ENCODE data around the gene SYNE1. TPM values are rescaled to one million over a fixed set of nuclear protein-coding genes. Genes with fewer than 3 reads are reported as not detected.
"Not testable (repeated sequence)": the region's sequence is repeated elsewhere in the genome, so short reads cannot be mapped to it uniquely, and the experiment has no call there.

SYNE1 gene
- total RNA-seq, 2 experiments from 2014 or later = 133 to 140 TPM

DNA sequence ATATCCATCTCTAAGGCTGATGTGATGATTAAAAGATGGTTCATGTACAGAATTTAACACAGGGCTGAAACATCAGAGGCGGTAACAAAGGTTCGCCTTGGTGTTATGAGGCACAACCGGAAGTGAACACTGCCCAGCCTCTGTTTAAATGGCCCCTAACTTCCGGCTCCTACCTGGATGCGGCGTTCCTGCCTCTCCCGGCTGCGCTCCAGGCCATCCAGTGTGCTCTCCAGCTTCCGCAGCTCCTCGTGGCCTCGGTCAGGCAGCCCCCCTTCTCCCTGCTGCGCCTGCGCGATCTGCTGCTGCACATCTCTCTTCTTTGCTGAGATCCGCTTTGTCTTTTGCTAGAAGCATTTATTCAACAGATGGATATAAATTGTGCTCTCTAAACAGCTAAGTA lies 195.3 kb downstream of the SYNE1 start:
- no peak for ATAC-seq (ENCODE audit: low read depth)
- Mint-ChIP-seq H3K4me1 (no peaks in the 10 kb centered on the region), H3K4me3 (no peak overlapping the region), H3K9me3 (no peaks in the 10 kb centered on the region), H3K36me3 (no peaks in the 10 kb centered on the region), H3K27me3 (peaks cover 4% of the 10 kb centered on the region), H3K27ac (no peak overlapping the region)
- POLR2A ChIA-PET = no interaction called here
- DNase-seq = no peak

GRCh38 chr6:152435816-152436215 lies 201.3 kb downstream of the SYNE1 start:
- H3K27ac Mint-ChIP-seq = no peak overlapping the region
- H3K4me1 Mint-ChIP-seq = no peaks in the 10 kb centered on the region
- ATAC-seq (ENCODE audit: low read depth) (no peak), DNase-seq (no peak)
- H3K9me3 Mint-ChIP-seq = no peaks in the 10 kb centered on the region
- POLR2A ChIA-PET = no interaction called here
- peaks cover 4% of the 10 kb centered on the region for H3K27me3 Mint-ChIP-seq
- H3K4me3 Mint-ChIP-seq = no peak overlapping the region
- no peaks in the 10 kb centered on the region for H3K36me3 Mint-ChIP-seq

GRCh38 chr6:152432758-152433157 lies 204.4 kb downstream of the SYNE1 start:
- Mint-ChIP-seq H3K9me3 (no peaks in the 10 kb centered on the region), H3K27me3 (peaks cover 4% of the 10 kb centered on the region), H3K27ac (no peak overlapping the region), H3K4me1 (no peaks in the 10 kb centered on the region), H3K4me3 (no peak overlapping the region), H3K36me3 (no peaks in the 10 kb centered on the region)
- no peak for DNase-seq
- ATAC-seq (ENCODE audit: low read depth) = no peak
- POLR2A ChIA-PET = no interaction called here

- Mint-ChIP-seq H3K27me3 (peaks cover 10% of the 10 kb centered on the region), H3K27ac (no peak overlapping the region), H3K36me3 (no peaks in the 10 kb centered on the region), H3K4me1 (no peaks in the 10 kb centered on the region), H3K4me3 (no peak overlapping the region), H3K9me3 (no peaks in the 10 kb centered on the region)
- no peak for DNase-seq
- ATAC-seq (ENCODE audit: low read depth) = no peak
- POLR2A ChIA-PET = no interaction called here
These were observed 209.0 kb downstream of the SYNE1 start for GRCh38 chr6:152428126-152428525.

- H3K27me3 Mint-ChIP-seq = peaks cover 10% of the 10 kb centered on the region
- H3K4me3 Mint-ChIP-seq = no peak overlapping the region
- no peak overlapping the region for H3K27ac Mint-ChIP-seq
- DNase-seq = no peak
- H3K4me1 Mint-ChIP-seq = no peaks in the 10 kb centered on the region
- POLR2A ChIA-PET = no interaction called here
- no peaks in the 10 kb centered on the region for H3K9me3 Mint-ChIP-seq
- ATAC-seq (ENCODE audit: low read depth) = no peak
- no peaks in the 10 kb centered on the region for H3K36me3 Mint-ChIP-seq
These were observed 210.9 kb downstream of the SYNE1 start for GRCh38 chr6:152426276-152426675.

GRCh38 chr6:152423216-152424103 lies 213.7 kb downstream of the SYNE1 start:
- POLR2A ChIA-PET = no interaction called here
- Mint-ChIP-seq H3K27me3 (peaks cover 8% of the 10 kb centered on the region), H3K4me3 (no peak overlapping the region)

DNA sequence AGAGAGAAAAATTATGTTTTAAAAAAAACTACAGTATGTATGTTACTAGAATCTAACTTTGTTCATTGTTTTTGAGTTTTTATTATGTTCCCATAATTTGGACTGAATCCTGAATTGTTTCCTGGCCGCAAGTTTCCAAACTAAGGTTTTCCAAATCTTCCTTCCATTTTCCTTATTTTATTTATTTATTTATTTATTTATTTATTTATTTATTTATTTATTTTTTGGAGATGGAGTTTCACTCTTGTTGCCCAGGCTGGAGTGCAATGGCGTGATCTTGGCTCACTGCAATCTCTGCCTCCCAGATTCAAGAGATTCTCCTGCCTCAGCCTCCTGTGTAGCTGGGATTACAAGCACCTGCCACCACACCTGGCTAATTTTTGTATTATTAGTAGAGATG lies 215.7 kb downstream of the SYNE1 start:
- H3K27me3 Mint-ChIP-seq; H3K4me3 Mint-ChIP-seq; H3K36me3 Mint-ChIP-seq; DNase-seq; H3K9me3 Mint-ChIP-seq; ATAC-seq (ENCODE audit: low read depth); H3K27ac Mint-ChIP-seq; H3K4me1 Mint-ChIP-seq; POLR2A ChIA-PET: not testable (repeated sequence)

More at GRCh38 chr6:152423216-152424103, 213.7 kb downstream of the SYNE1 start:
- no peaks in the 10 kb centered on the region for H3K4me1 Mint-ChIP-seq
- no peaks in the 10 kb centered on the region for H3K36me3 Mint-ChIP-seq
- no peaks in the 10 kb centered on the region for H3K9me3 Mint-ChIP-seq
- no peak overlapping the region for H3K27ac Mint-ChIP-seq
- no peak for ATAC-seq (ENCODE audit: low read depth)
- no peak for DNase-seq

DNA sequence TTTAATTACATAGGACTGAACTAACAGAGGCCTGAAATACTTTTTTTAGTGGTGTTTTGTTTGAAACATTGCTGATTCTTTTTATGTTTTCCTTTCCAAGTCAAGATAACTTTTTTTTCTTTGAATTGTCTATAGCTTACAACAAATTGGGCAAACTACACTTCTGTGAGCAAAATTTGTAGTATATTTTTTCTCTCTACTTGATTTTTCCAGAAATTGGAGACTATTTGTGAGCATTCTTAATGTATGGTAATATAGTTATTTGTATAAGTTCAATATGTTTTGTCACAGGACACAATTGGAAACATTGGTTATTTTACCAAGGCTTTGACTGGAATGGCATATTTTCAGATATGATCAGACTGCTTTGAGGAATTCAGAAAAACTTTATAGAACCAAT lies 216.5 kb downstream of the SYNE1 start:
- Mint-ChIP-seq H3K36me3 (no peaks in the 10 kb centered on the region), H3K4me3 (no peak overlapping the region), H3K27ac (no peak overlapping the region), H3K4me1 (no peaks in the 10 kb centered on the region), H3K27me3 (peaks cover 3% of the 10 kb centered on the region), H3K9me3 (no peaks in the 10 kb centered on the region)
- POLR2A ChIA-PET = no interaction called here
- ATAC-seq (ENCODE audit: low read depth) = no peak
- no peak for DNase-seq

DNA sequence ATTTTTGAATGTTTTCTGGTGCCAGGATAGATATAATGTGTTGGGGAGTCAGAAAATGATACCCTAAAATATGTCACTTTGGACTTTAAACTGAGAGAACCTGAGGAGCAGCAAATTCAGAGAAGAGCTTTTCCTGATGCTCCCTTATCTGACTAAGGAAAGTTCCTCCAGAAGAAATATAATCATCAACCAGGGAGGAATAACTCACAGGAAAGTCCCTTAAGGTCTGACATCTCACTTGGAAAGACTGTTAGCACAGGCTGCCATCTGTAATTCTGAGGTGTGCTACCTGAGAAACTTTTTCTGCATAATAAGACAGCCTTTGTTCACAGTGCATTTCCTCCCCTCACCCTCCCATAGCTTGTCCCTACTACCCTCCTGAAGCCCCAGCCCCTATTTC lies 218.6 kb downstream of the SYNE1 start:
- H3K27me3 Mint-ChIP-seq = peaks cover 3% of the 10 kb centered on the region
- no peaks in the 10 kb centered on the region for H3K36me3 Mint-ChIP-seq
- no peaks in the 10 kb centered on the region for H3K9me3 Mint-ChIP-seq
- no peaks in the 10 kb centered on the region for H3K4me1 Mint-ChIP-seq
- no peak overlapping the region for H3K27ac Mint-ChIP-seq
- H3K4me3 Mint-ChIP-seq = no peak overlapping the region
- POLR2A ChIA-PET = no interaction called here
- DNase-seq = no peak
- no peak for ATAC-seq (ENCODE audit: low read depth)

DNA sequence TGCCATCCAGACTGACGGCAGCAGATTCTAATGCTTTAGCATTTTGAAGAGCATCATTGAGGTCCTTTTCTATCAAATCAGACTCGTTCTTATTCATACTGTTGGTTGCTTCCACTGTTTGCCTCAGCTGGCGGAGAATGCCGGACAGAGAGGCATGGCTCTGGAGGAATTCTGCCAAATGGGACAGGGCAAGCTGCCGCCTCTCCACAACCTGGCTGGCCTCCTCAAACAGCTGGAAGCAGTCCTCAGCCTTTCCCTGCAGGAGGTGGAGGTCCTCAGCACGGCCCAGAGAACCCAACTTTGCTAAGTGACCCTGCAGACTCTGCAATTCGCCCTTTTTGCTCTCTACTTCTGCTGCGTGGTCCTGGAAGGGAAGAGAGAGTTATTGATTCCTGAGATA lies 220.5 kb downstream of the SYNE1 start:
- Mint-ChIP-seq H3K9me3 (no peaks in the 10 kb centered on the region), H3K27ac (no peak overlapping the region), H3K4me3 (no peak overlapping the region), H3K27me3 (peaks cover 3% of the 10 kb centered on the region), H3K36me3 (no peaks in the 10 kb centered on the region), H3K4me1 (no peaks in the 10 kb centered on the region)
- POLR2A ChIA-PET = no interaction called here
- no peak for DNase-seq
- ATAC-seq (ENCODE audit: low read depth) = no peak

DNA sequence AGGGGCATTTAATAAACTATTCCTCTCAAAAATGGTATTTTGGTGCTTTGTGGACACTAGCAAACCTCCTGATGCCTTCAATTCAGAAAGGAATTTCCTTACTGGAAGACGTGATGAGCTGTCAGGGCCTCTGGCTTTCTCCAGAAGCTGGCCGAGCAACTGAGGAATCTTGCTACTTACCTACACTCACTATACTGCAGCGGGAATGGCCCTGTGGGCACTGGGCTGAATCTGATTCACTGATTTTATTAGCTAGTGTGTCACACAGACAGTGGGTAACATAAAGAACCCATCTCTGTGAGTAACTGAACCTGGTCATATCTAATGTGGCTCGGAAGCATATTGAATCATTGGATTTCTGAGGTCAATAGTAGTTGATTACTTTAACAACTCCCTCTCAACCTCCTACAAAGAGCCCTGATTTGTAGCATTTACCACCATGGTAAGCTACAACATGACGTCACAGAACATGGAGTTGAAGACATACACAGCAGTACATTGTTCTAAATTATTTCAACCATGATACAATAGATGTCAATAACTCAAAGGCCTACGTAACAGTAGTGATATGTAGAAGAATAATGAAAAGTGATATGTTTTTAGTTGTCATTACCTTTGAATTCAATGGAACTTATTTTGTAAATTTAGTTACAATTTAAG lies 232.1 kb downstream of the SYNE1 start:
- Mint-ChIP-seq H3K4me3 (no peak overlapping the region), H3K27me3 (no peaks in the 10 kb centered on the region), H3K27ac (no peak overlapping the region), H3K4me1 (no peaks in the 10 kb centered on the region), H3K36me3 (no peaks in the 10 kb centered on the region), H3K9me3 (no peaks in the 10 kb centered on the region)
- ATAC-seq (ENCODE audit: low read depth) (no peak), DNase-seq (no peak)
- POLR2A ChIA-PET = no interaction called here

DNA sequence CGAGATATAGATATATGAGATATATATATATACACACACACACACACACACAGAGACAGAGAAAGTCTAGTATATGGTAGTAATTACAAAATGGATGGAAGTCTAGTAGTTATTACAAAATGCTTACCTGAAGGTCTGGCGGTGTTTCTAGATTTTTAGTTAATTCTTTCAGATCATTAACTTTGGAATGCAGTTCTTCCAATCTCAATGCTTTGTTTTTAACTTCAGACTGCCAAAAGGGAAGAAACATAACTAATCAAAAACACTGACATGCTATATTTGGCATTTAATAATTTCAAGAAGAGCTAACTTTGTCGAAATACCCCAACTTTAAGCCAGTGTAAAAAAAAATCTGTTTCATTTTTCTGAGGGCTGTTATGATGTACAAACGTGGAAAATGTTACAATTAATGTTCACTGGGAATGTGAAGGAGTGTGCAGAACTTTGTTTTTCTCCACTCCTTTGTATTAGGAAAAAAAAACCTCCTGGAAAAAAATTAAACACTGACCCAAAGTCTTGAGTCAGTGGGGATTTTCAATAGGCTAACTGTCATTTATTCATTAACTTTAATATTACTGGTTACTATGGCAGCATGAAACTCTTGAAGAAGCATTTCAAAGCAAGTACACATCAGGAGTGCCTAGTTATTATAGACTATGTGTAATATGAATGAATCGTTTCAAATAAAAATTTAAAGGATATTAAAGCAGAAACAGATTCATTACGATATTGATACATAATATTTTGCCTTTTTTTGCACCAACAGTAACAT lies 232.9 kb downstream of the SYNE1 start:
- no peaks in the 10 kb centered on the region for H3K36me3 Mint-ChIP-seq
- H3K27me3 Mint-ChIP-seq = no peaks in the 10 kb centered on the region
- POLR2A ChIA-PET = no interaction called here
- H3K27ac Mint-ChIP-seq = no peak overlapping the region
- no peak overlapping the region for H3K4me3 Mint-ChIP-seq
- ATAC-seq (ENCODE audit: low read depth) (no peak), DNase-seq (no peak)
- no peaks in the 10 kb centered on the region for H3K4me1 Mint-ChIP-seq
- peaks cover 1% of the 10 kb centered on the region for H3K9me3 Mint-ChIP-seq

- no peak overlapping the region for H3K27ac Mint-ChIP-seq
- no peak overlapping the region for H3K4me3 Mint-ChIP-seq
- no peaks in the 10 kb centered on the region for H3K27me3 Mint-ChIP-seq
- H3K9me3 Mint-ChIP-seq = peaks cover 1% of the 10 kb centered on the region
- POLR2A ChIA-PET = no interaction called here
- ATAC-seq (ENCODE audit: low read depth) = no peak
- DNase-seq = no peak
- H3K4me1 Mint-ChIP-seq = no peaks in the 10 kb centered on the region
- no peaks in the 10 kb centered on the region for H3K36me3 Mint-ChIP-seq
These were observed 234.4 kb downstream of the SYNE1 start for GRCh38 chr6:152402791-152403190.

- peaks cover 1% of the 10 kb centered on the region for H3K9me3 Mint-ChIP-seq
- H3K27ac Mint-ChIP-seq = no peak overlapping the region
- no peaks in the 10 kb centered on the region for H3K36me3 Mint-ChIP-seq
These were observed 235.2 kb downstream of the SYNE1 start for GRCh38 chr6:152401978-152402377.

More at GRCh38 chr6:152401978-152402377, 235.2 kb downstream of the SYNE1 start:
- POLR2A ChIA-PET = no interaction called here
- Mint-ChIP-seq H3K4me1 (no peaks in the 10 kb centered on the region), H3K4me3 (no peak overlapping the region), H3K27me3 (no peaks in the 10 kb centered on the region)
- ATAC-seq (ENCODE audit: low read depth) (no peak), DNase-seq (no peak)

Data from activated naive CD8-positive, alpha-beta T cell treated with anti-CD3 and anti-CD28 coated beads, Interleukin-2, amount 10 ng/mL, durations not matched to agents 7 days and 5 days (primary cell).